Measurements from ENCODE around the gene RABGEF1. TPM values are rescaled to one million over a fixed set of nuclear protein-coding genes. Genes with fewer than 3 reads are reported as not detected.

Gene RABGEF1
- polyA plus RNA-seq, 1 of the 3 experiments (the other 2 are of a cell fraction): 25.6 TPM

DNA sequence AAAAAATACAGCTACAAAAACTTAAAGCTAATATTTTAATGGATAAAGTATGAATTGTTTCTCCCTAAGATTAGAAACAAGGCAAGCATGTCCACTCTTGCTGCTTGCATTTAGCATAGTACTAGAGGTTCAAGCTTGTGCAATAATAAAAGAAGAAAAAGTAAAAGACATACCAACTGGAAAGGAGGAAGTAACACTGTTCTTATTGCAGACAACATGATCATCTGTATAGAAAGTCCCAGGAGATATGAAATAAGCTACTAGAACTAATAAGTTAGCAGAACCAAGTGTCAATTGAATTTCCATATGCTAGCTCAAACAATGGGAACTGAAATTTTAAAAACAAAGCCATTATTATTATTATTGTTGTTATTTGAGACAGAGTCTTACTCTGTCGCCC lies 20.0 kb upstream of the RABGEF1 start:
- POLR2A ChIA-PET: no interaction called here
- no peaks in the 10 kb centered on the region for H3K79me2 ChIP-seq (ENCODE audit: insufficient read depth)

More for the DNA sequence above, 20.0 kb upstream of the RABGEF1 start:
- Histone ChIP-seq H4K20me1 (ENCODE audit: insufficient read depth) (no peaks in the 10 kb centered on the region), H3K4me1 (ENCODE audit: control insufficient read depth in 1 of 2, insufficient read depth in 2 of 2, low read depth in 1 of 2, low read length in 1 of 2) (no peaks in the 10 kb centered on the region), H3K36me3 (replicated peaks in 1 of 2; ENCODE audit: control insufficient read depth in 1 of 2, insufficient read depth in 2 of 2, low read length in 1 of 2) (peaks cover 5 to 77% of the 10 kb centered on the region in 2 experiments), H3K27ac (ENCODE audit: low read depth in 2 of 2, low read length in 1 of 2) (no peak overlapping the region), H2AFZ (ENCODE audit: low read depth) (no peak overlapping the region), H3K27me3 (ENCODE audit: insufficient read depth) (no peaks in the 10 kb centered on the region), H3F3A (replicated peaks; ENCODE audit: insufficient read depth) (no peaks in the 10 kb centered on the region), H3K9ac (no peak overlapping the region), H3K9me2 (no peaks in the 10 kb centered on the region), H3K9me3 (peaks cover 11% of the 10 kb centered on the region; the same call in 1 of the 2 replicates), H3K4me2 (no peak overlapping the region), H3K4me3 (ENCODE audit: low read depth in 2 of 2, low read length in 1 of 2) (no peak overlapping the region)
- CTCF ChIA-PET: interaction anchor here (0.6 kb wide), 1 partner anchor 25 kb away, joined by 3 read pairs; no protein-coding TSS in a partner anchor
- WGBS (ENCODE audit: low lambda C conversion rate): 89% methylated on average over 1 of the region's 1 CpG
- TF ChIP-seq, protein P1, sequence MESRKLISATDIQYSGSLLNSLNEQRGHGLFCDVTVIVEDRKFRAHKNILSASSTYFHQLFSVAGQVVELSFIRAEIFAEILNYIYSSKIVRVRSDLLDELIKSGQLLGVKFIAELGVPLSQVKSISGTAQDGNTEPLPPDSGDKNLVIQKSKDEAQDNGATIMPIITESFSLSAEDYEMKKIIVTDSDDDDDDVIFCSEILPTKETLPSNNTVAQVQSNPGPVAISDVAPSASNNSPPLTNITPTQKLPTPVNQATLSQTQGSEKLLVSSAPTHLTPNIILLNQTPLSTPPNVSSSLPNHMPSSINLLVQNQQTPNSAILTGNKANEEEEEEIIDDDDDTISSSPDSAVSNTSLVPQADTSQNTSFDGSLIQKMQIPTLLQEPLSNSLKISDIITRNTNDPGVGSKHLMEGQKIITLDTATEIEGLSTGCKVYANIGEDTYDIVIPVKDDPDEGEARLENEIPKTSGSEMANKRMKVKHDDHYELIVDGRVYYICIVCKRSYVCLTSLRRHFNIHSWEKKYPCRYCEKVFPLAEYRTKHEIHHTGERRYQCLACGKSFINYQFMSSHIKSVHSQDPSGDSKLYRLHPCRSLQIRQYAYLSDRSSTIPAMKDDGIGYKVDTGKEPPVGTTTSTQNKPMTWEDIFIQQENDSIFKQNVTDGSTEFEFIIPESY (IDR thresholded peaks at IDR 0.05; ENCODE audit: borderline replicate concordance, low read depth): no peak
- TF ChIP-seq RAD21 (IDR thresholded peaks at IDR 0.05; ENCODE audit: low read length) (no peak), GATA2 (CRISPR knock-in tag; IDR thresholded peaks at IDR 0.05) (no peak), NRF1 (IDR thresholded peaks at IDR 0.05; ENCODE audit: low read depth, low read length) (no peak), FOXJ3 (CRISPR knock-in tag; IDR thresholded peaks at IDR 0.05) (no peak), NFIC (IDR thresholded peaks at IDR 0.05; ENCODE audit: borderline replicate concordance) (no peak), EZH2phosphoT487 (IDR thresholded peaks at IDR 0.05; ENCODE audit: borderline replicate concordance, low read depth) (no peak), ELF1 (IDR thresholded peaks at IDR 0.05) (no peak), TAF1 (IDR thresholded peaks at IDR 0.05; ENCODE audit: borderline replicate concordance, low read depth, low read length) (no peak), MEF2A (IDR thresholded peaks at IDR 0.05; ENCODE audit: borderline replicate concordance, low read depth) (no peak), JUND (IDR thresholded peaks at IDR 0.05) (no peak), SMC3 (IDR thresholded peaks at IDR 0.05; ENCODE audit: low read depth, low read length) (no peak), YY1 (IDR thresholded peaks at IDR 0.05; ENCODE audit: low read depth) (no peak)
- TF ChIP-seq, protein P2, sequence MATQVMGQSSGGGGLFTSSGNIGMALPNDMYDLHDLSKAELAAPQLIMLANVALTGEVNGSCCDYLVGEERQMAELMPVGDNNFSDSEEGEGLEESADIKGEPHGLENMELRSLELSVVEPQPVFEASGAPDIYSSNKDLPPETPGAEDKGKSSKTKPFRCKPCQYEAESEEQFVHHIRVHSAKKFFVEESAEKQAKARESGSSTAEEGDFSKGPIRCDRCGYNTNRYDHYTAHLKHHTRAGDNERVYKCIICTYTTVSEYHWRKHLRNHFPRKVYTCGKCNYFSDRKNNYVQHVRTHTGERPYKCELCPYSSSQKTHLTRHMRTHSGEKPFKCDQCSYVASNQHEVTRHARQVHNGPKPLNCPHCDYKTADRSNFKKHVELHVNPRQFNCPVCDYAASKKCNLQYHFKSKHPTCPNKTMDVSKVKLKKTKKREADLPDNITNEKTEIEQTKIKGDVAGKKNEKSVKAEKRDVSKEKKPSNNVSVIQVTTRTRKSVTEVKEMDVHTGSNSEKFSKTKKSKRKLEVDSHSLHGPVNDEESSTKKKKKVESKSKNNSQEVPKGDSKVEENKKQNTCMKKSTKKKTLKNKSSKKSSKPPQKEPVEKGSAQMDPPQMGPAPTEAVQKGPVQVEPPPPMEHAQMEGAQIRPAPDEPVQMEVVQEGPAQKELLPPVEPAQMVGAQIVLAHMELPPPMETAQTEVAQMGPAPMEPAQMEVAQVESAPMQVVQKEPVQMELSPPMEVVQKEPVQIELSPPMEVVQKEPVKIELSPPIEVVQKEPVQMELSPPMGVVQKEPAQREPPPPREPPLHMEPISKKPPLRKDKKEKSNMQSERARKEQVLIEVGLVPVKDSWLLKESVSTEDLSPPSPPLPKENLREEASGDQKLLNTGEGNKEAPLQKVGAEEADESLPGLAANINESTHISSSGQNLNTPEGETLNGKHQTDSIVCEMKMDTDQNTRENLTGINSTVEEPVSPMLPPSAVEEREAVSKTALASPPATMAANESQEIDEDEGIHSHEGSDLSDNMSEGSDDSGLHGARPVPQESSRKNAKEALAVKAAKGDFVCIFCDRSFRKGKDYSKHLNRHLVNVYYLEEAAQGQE (IDR thresholded peaks at IDR 0.05; ENCODE audit: low read depth, low read length): no peak
- TF ChIP-seq, protein P3, sequence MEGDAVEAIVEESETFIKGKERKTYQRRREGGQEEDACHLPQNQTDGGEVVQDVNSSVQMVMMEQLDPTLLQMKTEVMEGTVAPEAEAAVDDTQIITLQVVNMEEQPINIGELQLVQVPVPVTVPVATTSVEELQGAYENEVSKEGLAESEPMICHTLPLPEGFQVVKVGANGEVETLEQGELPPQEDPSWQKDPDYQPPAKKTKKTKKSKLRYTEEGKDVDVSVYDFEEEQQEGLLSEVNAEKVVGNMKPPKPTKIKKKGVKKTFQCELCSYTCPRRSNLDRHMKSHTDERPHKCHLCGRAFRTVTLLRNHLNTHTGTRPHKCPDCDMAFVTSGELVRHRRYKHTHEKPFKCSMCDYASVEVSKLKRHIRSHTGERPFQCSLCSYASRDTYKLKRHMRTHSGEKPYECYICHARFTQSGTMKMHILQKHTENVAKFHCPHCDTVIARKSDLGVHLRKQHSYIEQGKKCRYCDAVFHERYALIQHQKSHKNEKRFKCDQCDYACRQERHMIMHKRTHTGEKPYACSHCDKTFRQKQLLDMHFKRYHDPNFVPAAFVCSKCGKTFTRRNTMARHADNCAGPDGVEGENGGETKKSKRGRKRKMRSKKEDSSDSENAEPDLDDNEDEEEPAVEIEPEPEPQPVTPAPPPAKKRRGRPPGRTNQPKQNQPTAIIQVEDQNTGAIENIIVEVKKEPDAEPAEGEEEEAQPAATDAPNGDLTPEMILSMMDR (IDR thresholded peaks at IDR 0.05): no peak
- TF ChIP-seq, protein P4, sequence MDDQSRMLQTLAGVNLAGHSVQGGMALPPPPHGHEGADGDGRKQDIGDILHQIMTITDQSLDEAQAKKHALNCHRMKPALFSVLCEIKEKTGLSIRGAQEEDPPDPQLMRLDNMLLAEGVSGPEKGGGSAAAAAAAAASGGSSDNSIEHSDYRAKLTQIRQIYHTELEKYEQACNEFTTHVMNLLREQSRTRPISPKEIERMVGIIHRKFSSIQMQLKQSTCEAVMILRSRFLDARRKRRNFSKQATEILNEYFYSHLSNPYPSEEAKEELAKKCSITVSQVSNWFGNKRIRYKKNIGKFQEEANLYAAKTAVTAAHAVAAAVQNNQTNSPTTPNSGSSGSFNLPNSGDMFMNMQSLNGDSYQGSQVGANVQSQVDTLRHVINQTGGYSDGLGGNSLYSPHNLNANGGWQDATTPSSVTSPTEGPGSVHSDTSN (IDR thresholded peaks at IDR 0.05): no peak
- no peak for DNase-seq
